Measurements from ENCODE around the gene NRDE2. TPM values are rescaled to one million over a fixed set of nuclear protein-coding genes. Genes with fewer than 3 reads are reported as not detected.
A peak's percentile ranks its signal among the peaks of the same experiment; 100 is the strongest.

The NRDE2 gene
- total RNA-seq, 2 experiments from 2014 or later = 12.3 to 16.6 TPM

- no TSS peak for BruUV-seq (replicated peaks)
Measured at GRCh38 chr14:90246936-90247335, 84.8 kb downstream of the NRDE2 start.

GRCh38 chr14:90242444-90242843, 89.3 kb downstream of the NRDE2 start:
- Histone ChIP-seq H2AFZ (ENCODE audit: low read length) (no peak overlapping the region), H3K4me3 (ENCODE audit: low read depth, low read length, poor library complexity, severe bottlenecking) (no peak overlapping the region), H3K79me2 (ENCODE audit: insufficient read depth, low read depth, low read length) (no peaks in the 10 kb centered on the region), H3K36me3 (ENCODE audit: insufficient read depth, low read length) (no peaks in the 10 kb centered on the region), H3K4me1 (ENCODE audit: insufficient read depth, low read length, poor library complexity, severe bottlenecking) (no peaks in the 10 kb centered on the region), H3K9me3 (ENCODE audit: low read length) (peaks cover 28% of the 10 kb centered on the region), H4K20me1 (ENCODE audit: insufficient read depth, low read length) (no peaks in the 10 kb centered on the region), H3K4me2 (ENCODE audit: low read length) (no peak overlapping the region), H3K9me2 (ENCODE audit: insufficient read depth, low read length) (no peaks in the 10 kb centered on the region), H3K27ac (ENCODE audit: low read depth, low read length, poor library complexity, severe bottlenecking) (no peak overlapping the region)
- POLR2A ChIA-PET = interaction anchor here (0.6 kb wide), 1 partner anchor 607 kb away, joined by 4 read pairs; no protein-coding TSS in a partner anchor
- no peak for TF ChIP-seq CTCF (conservative IDR thresholded peaks at IDR 0.05; ENCODE audit: low read length)
- no peak for TF ChIP-seq EZH2phosphoT487 (IDR thresholded peaks at IDR 0.05; ENCODE audit: borderline replicate concordance, low read depth, low read length)
- BruUV-seq (replicated peaks) = no TSS peak
- CTCF ChIA-PET (ENCODE audit: unreplicated experiment) = no interaction called here
- intact Hi-C loops (cut with micrococcal nuclease; ENCODE audit: unreplicated experiment) = no loop called here
- no peak for DNase-seq (ENCODE audit: low spot score)

More at GRCh38 chr14:90246936-90247335, 84.8 kb downstream of the NRDE2 start:
- no peak overlapping the region for H3K4me2 ChIP-seq (ENCODE audit: low read length)
- H3K27ac ChIP-seq (ENCODE audit: low read depth, low read length, poor library complexity, severe bottlenecking) = no peak overlapping the region
- H3K4me3 ChIP-seq (ENCODE audit: low read depth, low read length, poor library complexity, severe bottlenecking) = no peak overlapping the region
- no peaks in the 10 kb centered on the region for H3K4me1 ChIP-seq (ENCODE audit: insufficient read depth, low read length, poor library complexity, severe bottlenecking)
- TF ChIP-seq EZH2phosphoT487 (IDR thresholded peaks at IDR 0.05; ENCODE audit: borderline replicate concordance, low read depth, low read length) (no peak), CTCF (conservative IDR thresholded peaks at IDR 0.05; ENCODE audit: low read length) (no peak)
- H4K20me1 ChIP-seq (ENCODE audit: insufficient read depth, low read length) = no peaks in the 10 kb centered on the region
- no peaks in the 10 kb centered on the region for H3K9me3 ChIP-seq (ENCODE audit: low read length)
- ChIA-PET POLR2A (no interaction called here), CTCF (ENCODE audit: unreplicated experiment) (no interaction called here)
- H3K79me2 ChIP-seq (ENCODE audit: insufficient read depth, low read depth, low read length) = no peaks in the 10 kb centered on the region
- H3K36me3 ChIP-seq (ENCODE audit: insufficient read depth, low read length) = no peaks in the 10 kb centered on the region
- DNase-seq (ENCODE audit: low spot score) = no peak
- H3K9me2 ChIP-seq (ENCODE audit: insufficient read depth, low read length) = no peaks in the 10 kb centered on the region
- no peak overlapping the region for H2AFZ ChIP-seq (ENCODE audit: low read length)
- intact Hi-C loops (cut with micrococcal nuclease; ENCODE audit: unreplicated experiment) = no loop called here

GRCh38 chr14:90239139-90239538, 92.6 kb downstream of the NRDE2 start:
- TF ChIP-seq EZH2phosphoT487 (IDR thresholded peaks at IDR 0.05; ENCODE audit: borderline replicate concordance, low read depth, low read length) (no peak), CTCF (conservative IDR thresholded peaks at IDR 0.05; ENCODE audit: low read length) (no peak)

More at GRCh38 chr14:90239139-90239538, 92.6 kb downstream of the NRDE2 start:
- no peak overlapping the region for H3K4me2 ChIP-seq (ENCODE audit: low read length)
- H3K4me3 ChIP-seq (ENCODE audit: low read depth, low read length, poor library complexity, severe bottlenecking) = no peak overlapping the region
- H3K79me2 ChIP-seq (ENCODE audit: insufficient read depth, low read depth, low read length) = no peaks in the 10 kb centered on the region
- ChIA-PET CTCF (ENCODE audit: unreplicated experiment) (no interaction called here), POLR2A (interaction anchor here (0.9 kb wide), 1 partner anchor 15 kb away, joined by 5 read pairs; no protein-coding TSS in a partner anchor)
- no peaks in the 10 kb centered on the region for H3K9me2 ChIP-seq (ENCODE audit: insufficient read depth, low read length)
- peaks cover 4% of the 10 kb centered on the region for H3K4me1 ChIP-seq (ENCODE audit: insufficient read depth, low read length, poor library complexity, severe bottlenecking)
- H3K27ac ChIP-seq (ENCODE audit: low read depth, low read length, poor library complexity, severe bottlenecking) = no peak overlapping the region
- no peaks in the 10 kb centered on the region for H3K36me3 ChIP-seq (ENCODE audit: insufficient read depth, low read length)
- BruUV-seq (replicated peaks) = no TSS peak
- DNase-seq (ENCODE audit: low spot score) = peak; percentile 39
- no peak overlapping the region for H2AFZ ChIP-seq (ENCODE audit: low read length)
- intact Hi-C loops (cut with micrococcal nuclease; ENCODE audit: unreplicated experiment) = loop anchor here (5.0 kb wide), 1 partner anchor 1212 kb away; no protein-coding TSS in a partner anchor
- peaks cover 28% of the 10 kb centered on the region for H3K9me3 ChIP-seq (ENCODE audit: low read length)
- H4K20me1 ChIP-seq (ENCODE audit: insufficient read depth, low read length) = no peaks in the 10 kb centered on the region
